ENCODE results near the gene TXLNB.

TXLNB gene

DNA sequence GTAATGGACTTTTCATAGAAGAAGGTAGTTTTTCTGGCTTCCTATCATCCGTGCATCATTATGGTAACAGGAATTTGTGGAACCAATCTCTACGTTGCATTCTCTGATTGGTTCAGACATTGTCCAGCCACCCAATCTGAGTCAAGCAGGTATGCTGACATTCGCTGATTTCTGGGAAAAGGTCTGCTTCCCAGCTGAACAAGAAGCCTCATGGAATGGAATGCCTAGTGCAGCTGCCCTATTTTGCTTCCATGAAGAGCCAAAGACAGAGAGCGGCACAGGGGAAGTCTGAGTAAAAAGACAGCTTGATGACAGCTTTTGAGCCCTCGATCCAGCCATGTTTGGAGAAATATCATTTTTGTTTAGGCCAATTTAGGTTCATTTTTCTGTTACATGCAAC, 38.5 kb upstream of the TXLNB start:
- Histone ChIP-seq H3K27ac (no peak overlapping the region), H3K36me3 (ENCODE audit: control insufficient read depth, insufficient read depth, low read length) (no peaks in the 10 kb centered on the region), H3K9ac (no peak overlapping the region), H3K4me3 (ENCODE audit: low read depth, low read length) (no peak overlapping the region), H3K4me1 (no peaks in the 10 kb centered on the region), H3K9me3 (ENCODE audit: control insufficient read depth, low read length) (no peaks in the 10 kb centered on the region), H2AFZ (no peak overlapping the region), H3K27me3 (ENCODE audit: control insufficient read depth, insufficient read depth, low read length) (no peaks in the 10 kb centered on the region), H3K4me2 (ENCODE audit: low read length) (no peak overlapping the region), H3K79me2 (no peaks in the 10 kb centered on the region)
- TF ChIP-seq, protein P1, sequence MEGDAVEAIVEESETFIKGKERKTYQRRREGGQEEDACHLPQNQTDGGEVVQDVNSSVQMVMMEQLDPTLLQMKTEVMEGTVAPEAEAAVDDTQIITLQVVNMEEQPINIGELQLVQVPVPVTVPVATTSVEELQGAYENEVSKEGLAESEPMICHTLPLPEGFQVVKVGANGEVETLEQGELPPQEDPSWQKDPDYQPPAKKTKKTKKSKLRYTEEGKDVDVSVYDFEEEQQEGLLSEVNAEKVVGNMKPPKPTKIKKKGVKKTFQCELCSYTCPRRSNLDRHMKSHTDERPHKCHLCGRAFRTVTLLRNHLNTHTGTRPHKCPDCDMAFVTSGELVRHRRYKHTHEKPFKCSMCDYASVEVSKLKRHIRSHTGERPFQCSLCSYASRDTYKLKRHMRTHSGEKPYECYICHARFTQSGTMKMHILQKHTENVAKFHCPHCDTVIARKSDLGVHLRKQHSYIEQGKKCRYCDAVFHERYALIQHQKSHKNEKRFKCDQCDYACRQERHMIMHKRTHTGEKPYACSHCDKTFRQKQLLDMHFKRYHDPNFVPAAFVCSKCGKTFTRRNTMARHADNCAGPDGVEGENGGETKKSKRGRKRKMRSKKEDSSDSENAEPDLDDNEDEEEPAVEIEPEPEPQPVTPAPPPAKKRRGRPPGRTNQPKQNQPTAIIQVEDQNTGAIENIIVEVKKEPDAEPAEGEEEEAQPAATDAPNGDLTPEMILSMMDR (IDR thresholded peaks at IDR 0.05): no peak

- no peaks in the 10 kb centered on the region for H3K27me3 ChIP-seq (ENCODE audit: control insufficient read depth, insufficient read depth, low read length)
- no peaks in the 10 kb centered on the region for H3K79me2 ChIP-seq
- H3K9ac ChIP-seq: no peak overlapping the region
- H3K27ac ChIP-seq: no peak overlapping the region
- H3K9me3 ChIP-seq (ENCODE audit: control insufficient read depth, low read length): no peaks in the 10 kb centered on the region
- H3K4me1 ChIP-seq: no peaks in the 10 kb centered on the region
- no peak overlapping the region for H3K4me2 ChIP-seq (ENCODE audit: low read length)
- H2AFZ ChIP-seq: no peak overlapping the region
- H3K4me3 ChIP-seq (ENCODE audit: low read depth, low read length): no peak overlapping the region
- TF ChIP-seq, protein P1 (IDR thresholded peaks at IDR 0.05): no peak
- no peaks in the 10 kb centered on the region for H3K36me3 ChIP-seq (ENCODE audit: control insufficient read depth, insufficient read depth, low read length)
Observed at GRCh38 chr6:139329224-139329623, 37.4 kb upstream of the TXLNB start.

- Histone ChIP-seq H3K4me2 (ENCODE audit: low read length) (no peak overlapping the region), H3K27me3 (ENCODE audit: control insufficient read depth, insufficient read depth, low read length) (no peaks in the 10 kb centered on the region), H3K27ac (no peak overlapping the region), H3K9ac (no peak overlapping the region), H3K36me3 (ENCODE audit: control insufficient read depth, insufficient read depth, low read length) (no peaks in the 10 kb centered on the region), H3K79me2 (no peaks in the 10 kb centered on the region), H3K4me1 (no peaks in the 10 kb centered on the region), H3K4me3 (ENCODE audit: low read depth, low read length) (no peak overlapping the region), H3K9me3 (ENCODE audit: control insufficient read depth, low read length) (no peaks in the 10 kb centered on the region), H2AFZ (no peak overlapping the region)
- TF ChIP-seq, protein P1 (IDR thresholded peaks at IDR 0.05): no peak
Observed at GRCh38 chr6:139327038-139327437, 35.2 kb upstream of the TXLNB start.

GRCh38 chr6:139325686-139326085, 33.9 kb upstream of the TXLNB start:
- Histone ChIP-seq H3K4me2 (ENCODE audit: low read length) (no peak overlapping the region), H3K4me1 (no peaks in the 10 kb centered on the region), H3K9me3 (ENCODE audit: control insufficient read depth, low read length) (no peaks in the 10 kb centered on the region), H3K79me2 (no peaks in the 10 kb centered on the region), H3K36me3 (ENCODE audit: control insufficient read depth, insufficient read depth, low read length) (no peaks in the 10 kb centered on the region), H3K27me3 (ENCODE audit: control insufficient read depth, insufficient read depth, low read length) (no peaks in the 10 kb centered on the region), H3K9ac (no peak overlapping the region), H3K4me3 (ENCODE audit: low read depth, low read length) (no peak overlapping the region), H3K27ac (no peak overlapping the region), H2AFZ (no peak overlapping the region)
- TF ChIP-seq, protein P1 (IDR thresholded peaks at IDR 0.05): no peak

DNA sequence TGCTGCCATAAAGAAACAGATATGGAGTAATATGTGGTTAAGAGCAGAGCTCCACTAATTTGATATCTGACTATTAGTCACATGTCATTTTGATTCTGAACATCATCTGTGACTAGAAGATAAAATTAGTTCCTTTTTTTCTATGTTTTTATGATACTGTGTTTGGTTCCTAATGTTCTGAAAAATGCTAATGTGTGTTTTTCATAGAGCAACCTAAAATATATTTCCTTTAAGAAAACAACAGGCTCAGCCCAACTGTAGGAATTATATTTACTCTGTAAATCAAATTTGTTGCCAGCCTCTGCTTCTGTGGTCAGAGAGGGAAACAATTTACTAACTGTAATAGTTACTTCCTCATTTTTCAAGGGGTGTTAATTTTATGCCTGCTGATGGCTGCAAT, 33.3 kb upstream of the TXLNB start:
- TF ChIP-seq, protein P1 (IDR thresholded peaks at IDR 0.05): no peak
- Histone ChIP-seq H3K27me3 (ENCODE audit: control insufficient read depth, insufficient read depth, low read length) (no peaks in the 10 kb centered on the region), H3K4me1 (no peaks in the 10 kb centered on the region), H3K4me3 (ENCODE audit: low read depth, low read length) (no peak overlapping the region), H3K9me3 (ENCODE audit: control insufficient read depth, low read length) (no peaks in the 10 kb centered on the region), H3K79me2 (no peaks in the 10 kb centered on the region), H3K9ac (no peak overlapping the region), H3K36me3 (ENCODE audit: control insufficient read depth, insufficient read depth, low read length) (no peaks in the 10 kb centered on the region), H3K27ac (no peak overlapping the region), H3K4me2 (ENCODE audit: low read length) (no peak overlapping the region), H2AFZ (no peak overlapping the region)
